K562 (cell line): ENCODE measurements around the gene ARFGAP3. TPM values are rescaled to one million over a fixed set of nuclear protein-coding genes. Genes with fewer than 3 reads are reported as not detected.
"Not testable (repeated sequence)": the region's sequence is repeated elsewhere in the genome, so short reads cannot be mapped to it uniquely, and the experiment has no call there.

Source experiments
- ATAC-seq: fragments of 200-7000 bp; cut with Tn5 transposase; 3 replicates; pipeline ENCODE4 v1.9.1; 2020; ENCODE audit warnings: moderate library complexity
- BruUV-seq: library from RNA; stranded (reverse); fragments of 400-500 nt; replicated peaks from 2 replicates; lab custom pipeline; 2021; lab: Mats Ljungman, UMichigan
- CTCF ChIA-PET: fragments of 300-600 bp; formaldehyde crosslinking; extraction: SDS; loops from one replicate; lab custom pipeline; 2021; ENCODE audit warnings: low intra/inter-chr PET ratio; lab: Yijun Ruan, JAX
- POLR2A ChIA-PET: fragments of 300-600, 350-650 bp; sonication (Branson Sonifier 250); formaldehyde crosslinking; extraction: SDS; loops from one replicate; lab custom pipeline; 2021; ENCODE audit warnings: antibody characterized with exemption, inconsistent platforms; lab: Yijun Ruan, JAX
- DNase-seq, 4 experiments: peaks; one replicate each; pipeline versions ENCODE4 v3.0.0 to v3.0.0-alpha.2; 2011 to 2018; ENCODE audit warnings: low spot score in 3 of 4, mixed read lengths in 3 of 4; ENCODE audit errors: extremely low read depth in 1 of 4
- FAIRE-seq: peaks from 2 replicates; lab custom pipeline; 2011; peaks lifted over from hg19 to GRCh38; lab: Jason Lieb, UNC
- H2AFZ ChIP-seq: 2 replicates; pipeline ENCODE4 v1.6.0; 2011; ENCODE audit warnings: low read depth, low read length, control low read depth, inconsistent platforms
- H3K27ac ChIP-seq: fragments of 200-600 bp; 3 replicates; pipeline ENCODE4 v1.8.0; 2011; ENCODE audit warnings: low read depth, mild to moderate bottlenecking, control low read depth, inconsistent platforms, low read length, moderate library complexity, mixed read lengths; ENCODE audit errors: extremely low read depth
- H3K27me3 ChIP-seq, 2 experiments: fragments of 300-600 bp in 1 of 2; 2 replicates in 1 of 2; 3 replicates in 1 of 2; pipeline versions ENCODE4 v1.6.0 to v1.8.0; 2011; ENCODE audit warnings: inconsistent platforms in 2 of 2, low read length in 2 of 2, mild to moderate bottlenecking in 1 of 2, mixed read lengths in 1 of 2, moderate library complexity in 1 of 2; ENCODE audit not compliant: control insufficient read depth in 2 of 2, insufficient read depth in 2 of 2
- H3K36me3 ChIP-seq: fragments of 300-600 bp; 3 replicates; pipeline ENCODE4 v1.8.0; 2011; ENCODE audit warnings: mild to moderate bottlenecking, low read length, inconsistent platforms; ENCODE audit not compliant: control insufficient read depth, insufficient read depth
- H3K4me1 ChIP-seq, 2 experiments: fragments of 200-600 bp in 1 of 2; replicated peaks in 1 of 2; 2 replicates in 1 of 2; 3 replicates in 1 of 2; pipeline versions ENCODE4 v1.5.1 to v1.8.0; 2011; ENCODE audit warnings: inconsistent platforms in 2 of 2, low read length in 2 of 2, mild to moderate bottlenecking in 1 of 2, mixed read lengths in 1 of 2, moderate library complexity in 1 of 2; ENCODE audit not compliant: control insufficient read depth in 2 of 2, insufficient read depth in 2 of 2
- H3K4me2 ChIP-seq: 2 replicates; pipeline ENCODE4 v1.6.1; 2011; ENCODE audit warnings: low read length, control low read depth, inconsistent platforms, mixed read lengths; ENCODE audit not compliant: insufficient read depth
- H3K4me3 ChIP-seq: fragments of 200-600 bp; sonication (generic), shearing (Covaris generic); 2 replicates; pipeline ENCODE4 v1.5.1; 2016; ENCODE audit warnings: control low read depth, inconsistent platforms
- H3K79me2 ChIP-seq: fragments of 200-600 bp; 3 replicates; pipeline ENCODE4 v1.8.0; 2011; ENCODE audit warnings: low read length, inconsistent platforms; ENCODE audit not compliant: control insufficient read depth, insufficient read depth
- H3K9ac ChIP-seq, 2 experiments: 2 replicates each; pipeline versions ENCODE4 v1.6.0 to v1.6.1; 2011; ENCODE audit warnings: low read depth in 2 of 2, low read length in 2 of 2, control low read depth in 1 of 2, inconsistent platforms in 1 of 2, mild to moderate bottlenecking in 1 of 2, mixed read lengths in 1 of 2; ENCODE audit not compliant: insufficient read depth in 1 of 2
- H3K9me1 ChIP-seq: one replicate; pipeline ENCODE4 v1.6.0; 2011; ENCODE audit warnings: inconsistent platforms, mild to moderate bottlenecking, low read length, moderate library complexity; ENCODE audit not compliant: control insufficient read depth, insufficient read depth
- H3K9me3 ChIP-seq: replicated peaks from 2 replicates; pipeline ENCODE4 v1.5.1; 2011; ENCODE audit warnings: low read depth, low read length, inconsistent platforms; ENCODE audit not compliant: control insufficient read depth, insufficient read depth
- H4K20me1 ChIP-seq: replicated peaks from 2 replicates; pipeline ENCODE4 v1.6.1; 2011; ENCODE audit warnings: low read length, inconsistent platforms, mixed read lengths; ENCODE audit not compliant: control insufficient read depth, insufficient read depth
- ATF3 ChIP-seq, 2 experiments: fragments of 450-650 bp in 1 of 2; sonication (generic) in 1 of 2; formaldehyde crosslinking in 1 of 2; IDR thresholded peaks in 1 of 2; conservative IDR thresholded peaks in 1 of 2; 2 replicates each; pipeline versions ENCODE4 v1.6.1 to v1.8.1; 2016 to 2023; ENCODE audit warnings: mild to moderate bottlenecking in 2 of 2, moderate library complexity in 2 of 2, inconsistent platforms in 1 of 2, missing genetic modification reagents in 1 of 2
- CEBPG ChIP-seq, 3 experiments: fragments of 200-800 bp in 1 of 3; sonication (Bioruptor generic) in 1 of 3; sonication (generic) in 1 of 3; formaldehyde crosslinking in 1 of 3; IDR thresholded peaks in 2 of 3; conservative IDR thresholded peaks in 1 of 3; 2 replicates each; pipeline versions ENCODE4 v1.6.1 to v1.8.0; 2016 to 2022; ENCODE audit warnings: missing compliant biosample characterization in 2 of 3, missing genetic modification characterization in 2 of 3, mild to moderate bottlenecking in 1 of 3, missing genetic modification reagents in 1 of 3
- FOSL1 ChIP-seq: fragments of 200-800 bp; sonication (Bioruptor generic); conservative IDR thresholded peaks from 2 replicates; pipeline ENCODE4 v1.6.1; 2016; ENCODE audit warnings: missing genetic modification characterization, missing compliant biosample characterization
- JUND ChIP-seq, 2 experiments: IDR thresholded peaks; 2 replicates in 1 of 2; 3 replicates in 1 of 2; pipeline ENCODE4 v1.6.1; 2011; ENCODE audit warnings: borderline replicate concordance in 2 of 2, low read depth in 2 of 2, low read length in 2 of 2, improper control_type of control experiment in 1 of 2, missing biosample characterization in 1 of 2, missing genetic modification characterization in 1 of 2, missing genetic modification reagents in 1 of 2
- WGBS: fragments of 100-300 bp; shearing (Covaris generic); methylation state at CpG from one replicate; pipeline ENCODE4 v1.1.6; 2016; ENCODE audit warnings: low coverage, mixed read lengths; ENCODE audit not compliant: insufficient coverage; ENCODE audit errors: missing lambda C conversion rate; 5-methylcytosine and 5-hydroxymethylcytosine counted together
- in situ Hi-C: fragments of 300-500 bp; cut with MboI; formaldehyde crosslinking; loops from 4 replicates; pipeline ENCODE4 v1.15.0; 2018; ENCODE audit warnings: inconsistent platforms, mixed read lengths
- intact Hi-C: fragments of 100-400 bp; cut with micrococcal nuclease; formaldehyde crosslinking; loops from 2 replicates; pipeline ENCODE4 v1.14.2; 2022
- polyA plus RNA-seq, 8 experiments: library from polyadenylated mRNA; depleted of rRNA in 4 of 8; stranded (reverse) in 5 of 8; unstranded in 3 of 8; fragments of >200 nt; fragmentation: Nextera tagmentation in 2 of 8; fragmentation: Illumina TruSeq in 1 of 8; extraction: Ambion mirVana in 2 of 8; extraction: Trizol in 1 of 8; gene quantifications; 2 replicates each; pipeline versions ENCODE4 v1.2.1 to v1.2.3, GENCODE V29; 2011 to 2014; ENCODE audit warnings: inconsistent platforms in 1 of 8, missing spikeins in 1 of 8
- total RNA-seq, 7 experiments: library from RNA; depleted of rRNA in 6 of 7; stranded (reverse); fragments of >200 nt in 6 of 7; fragmentation: Illumina TruSeq in 2 of 7; extraction: Trizol in 2 of 7; gene quantifications; 2 replicates each; pipeline versions ENCODE4 v1.2.1 to v1.2.3, GENCODE V29; 2011 to 2021; ENCODE audit warnings: low replicate concordance in 1 of 7

ARFGAP3 gene
- total and polyA plus RNA-seq, 9 of the 15 experiments (the other 6 are each of a cell fraction or from before 2014, with no cell fraction given): 14.2 to 31.9 (median 22.7) TPM

GRCh38 chr22:42755553-42755952, 101.5 kb downstream of the ARFGAP3 start:
- intact Hi-C loops; H3K9me1 ChIP-seq; H3K27ac ChIP-seq; ATAC-seq; H3K4me2 ChIP-seq; H3K9me3 ChIP-seq; CTCF ChIA-PET; H4K20me1 ChIP-seq; H2AFZ ChIP-seq; in situ Hi-C loops; H3K36me3 ChIP-seq; H3K4me3 ChIP-seq; BruUV-seq; FAIRE-seq; H3K79me2 ChIP-seq; H3K4me1 ChIP-seq; H3K27me3 ChIP-seq; H3K9ac ChIP-seq; DNase-seq; TF ChIP-seq CEBPG (CRISPR knock-in tag; IDR thresholded peaks at IDR 0.05); JUND (tag; IDR thresholded peaks at IDR 0.05; ENCODE audit: borderline replicate concordance, low read depth, low read length); ATF3 (CRISPR knock-in tag; conservative IDR thresholded peaks at IDR 0.05): not testable (repeated sequence)
- WGBS: 29% methylated on average over 3 of the region's 5 CpGs
- TF ChIP-seq FOSL1 (tag): 0 out of 2 replicates have a peak, but pooled peaks have one; percentile 43
- 0 out of 4 replicates have a peak, but pooled peaks of 1 of the 2 experiments have one; percentile 10 for TF ChIP-seq CEBPG (tag; conservative IDR thresholded peaks at IDR 0.05 in 1 of 2, IDR thresholded peaks at IDR 0.05 in 1 of 2)
- TF ChIP-seq JUND (IDR thresholded peaks at IDR 0.05; ENCODE audit: borderline replicate concordance, low read depth, low read length): peak; percentile 59; the same call in 1 of the 2 replicates
- TF ChIP-seq ATF3 (IDR thresholded peaks at IDR 0.05): peak; percentile 53; the same call in 1 of the 2 replicates
- POLR2A ChIA-PET: interaction anchor here (0.6 kb wide), 1 partner anchor 159 kb away, joined by 3 read pairs; no protein-coding TSS in a partner anchor
